ENCODE measurements around the gene TDRD10. TPM values are rescaled to one million over a fixed set of nuclear protein-coding genes. Genes with fewer than 3 reads are reported as not detected.

Gene TDRD10
- total RNA-seq, 1 donor from 2014 or later: 27.8 TPM

DNA sequence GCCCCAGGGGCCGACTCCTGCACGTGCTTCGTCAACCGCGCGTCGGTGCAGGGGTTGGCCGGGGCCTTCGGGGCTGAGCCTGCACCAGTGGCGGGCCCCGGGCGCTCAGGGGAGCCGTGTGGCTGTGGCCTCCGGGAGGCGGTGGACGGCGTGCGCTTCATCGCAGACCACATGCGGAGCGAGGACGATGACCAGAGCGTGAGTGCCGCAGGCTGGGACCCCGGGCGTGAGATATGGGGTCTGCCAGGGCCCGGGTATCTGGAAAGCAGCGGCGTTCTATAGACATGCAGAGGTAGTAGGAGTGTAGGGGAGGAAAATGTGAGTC is 69.9 kb downstream of the TDRD10 start:
- no peak overlapping the region for H3K27ac Mint-ChIP-seq (ENCODE audit: unreplicated experiment)
- TF ChIP-seq, protein P1, sequence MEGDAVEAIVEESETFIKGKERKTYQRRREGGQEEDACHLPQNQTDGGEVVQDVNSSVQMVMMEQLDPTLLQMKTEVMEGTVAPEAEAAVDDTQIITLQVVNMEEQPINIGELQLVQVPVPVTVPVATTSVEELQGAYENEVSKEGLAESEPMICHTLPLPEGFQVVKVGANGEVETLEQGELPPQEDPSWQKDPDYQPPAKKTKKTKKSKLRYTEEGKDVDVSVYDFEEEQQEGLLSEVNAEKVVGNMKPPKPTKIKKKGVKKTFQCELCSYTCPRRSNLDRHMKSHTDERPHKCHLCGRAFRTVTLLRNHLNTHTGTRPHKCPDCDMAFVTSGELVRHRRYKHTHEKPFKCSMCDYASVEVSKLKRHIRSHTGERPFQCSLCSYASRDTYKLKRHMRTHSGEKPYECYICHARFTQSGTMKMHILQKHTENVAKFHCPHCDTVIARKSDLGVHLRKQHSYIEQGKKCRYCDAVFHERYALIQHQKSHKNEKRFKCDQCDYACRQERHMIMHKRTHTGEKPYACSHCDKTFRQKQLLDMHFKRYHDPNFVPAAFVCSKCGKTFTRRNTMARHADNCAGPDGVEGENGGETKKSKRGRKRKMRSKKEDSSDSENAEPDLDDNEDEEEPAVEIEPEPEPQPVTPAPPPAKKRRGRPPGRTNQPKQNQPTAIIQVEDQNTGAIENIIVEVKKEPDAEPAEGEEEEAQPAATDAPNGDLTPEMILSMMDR (IDR thresholded peaks at IDR 0.05; ENCODE audit: unreplicated experiment): no peak
- peaks cover 3% of the 10 kb centered on the region for H3K27me3 Mint-ChIP-seq (ENCODE audit: unreplicated experiment)
- no peak for DNase-seq (ENCODE audit: low spot score)
- H3K4me3 Mint-ChIP-seq (ENCODE audit: unreplicated experiment): no peak overlapping the region
- H3K4me1 Mint-ChIP-seq (ENCODE audit: unreplicated experiment): peaks cover 3% of the 10 kb centered on the region
- no peaks in the 10 kb centered on the region for H3K9me3 Mint-ChIP-seq (ENCODE audit: unreplicated experiment)
- H3K36me3 Mint-ChIP-seq (ENCODE audit: low read depth, unreplicated experiment): peaks cover 4% of the 10 kb centered on the region

DNA sequence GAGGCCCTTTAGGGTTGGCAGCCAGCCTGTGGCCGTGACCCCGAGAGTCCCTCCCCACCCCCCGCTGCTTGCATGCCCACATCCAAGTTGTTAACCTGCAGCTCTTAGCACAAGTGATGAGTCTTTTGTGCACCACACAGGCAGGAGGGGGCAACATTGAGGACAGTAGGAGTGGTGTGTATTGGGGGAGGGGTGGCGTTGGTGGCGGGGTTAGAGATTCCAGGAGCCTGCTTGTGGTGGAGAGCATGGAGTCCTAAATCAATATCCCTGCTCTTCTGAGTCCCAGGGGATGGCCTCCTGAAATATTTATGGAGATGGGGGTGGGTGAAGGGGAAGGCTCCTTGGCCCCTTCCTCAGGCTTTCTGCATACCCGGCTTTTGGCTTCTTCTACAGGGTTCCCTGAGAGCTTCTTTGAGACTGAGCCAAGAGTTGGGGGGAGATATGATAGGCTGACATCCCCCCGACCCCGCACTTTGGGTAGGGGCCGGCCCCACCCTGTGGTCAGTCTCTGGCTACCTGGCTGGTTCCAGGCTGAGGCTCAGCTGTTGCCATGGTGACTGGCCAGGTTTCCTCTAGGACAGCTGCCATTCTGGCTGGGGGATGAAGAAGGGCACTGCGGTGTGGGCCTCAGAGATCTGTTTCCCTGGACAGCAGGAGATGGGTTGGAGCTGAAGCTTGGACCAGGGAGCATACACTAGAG is 70.6 kb downstream of the TDRD10 start:
- TF ChIP-seq, protein P1 (IDR thresholded peaks at IDR 0.05; ENCODE audit: unreplicated experiment): no peak
- peaks cover 4% of the 10 kb centered on the region for H3K36me3 Mint-ChIP-seq (ENCODE audit: low read depth, unreplicated experiment)
- H3K9me3 Mint-ChIP-seq (ENCODE audit: unreplicated experiment): no peaks in the 10 kb centered on the region
- no peak overlapping the region for H3K27ac Mint-ChIP-seq (ENCODE audit: unreplicated experiment)
- H3K27me3 Mint-ChIP-seq (ENCODE audit: unreplicated experiment): peaks cover 4% of the 10 kb centered on the region
- DNase-seq (ENCODE audit: low spot score): no peak
- no peak overlapping the region for H3K4me3 Mint-ChIP-seq (ENCODE audit: unreplicated experiment)
- peaks cover under 1% of the 10 kb centered on the region for H3K4me1 Mint-ChIP-seq (ENCODE audit: unreplicated experiment)

DNA sequence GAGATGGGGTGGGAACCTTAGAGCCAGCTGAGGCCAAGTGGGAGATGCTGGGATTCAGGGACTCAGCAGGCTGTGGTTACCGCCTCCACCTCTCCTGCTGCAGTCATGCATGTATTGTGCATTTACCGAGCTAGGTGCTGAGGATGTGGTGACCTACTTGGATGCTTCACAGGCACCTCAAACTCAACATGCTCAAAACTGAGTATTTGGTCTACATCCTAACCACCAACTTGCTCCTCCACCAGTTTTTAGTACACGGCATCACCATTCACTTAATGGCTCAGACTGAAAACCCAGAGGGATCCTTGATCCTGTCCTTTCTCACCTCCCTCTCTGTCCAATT is 71.1 kb downstream of the TDRD10 start:
- no peak overlapping the region for H3K27ac Mint-ChIP-seq (ENCODE audit: unreplicated experiment)

DNA sequence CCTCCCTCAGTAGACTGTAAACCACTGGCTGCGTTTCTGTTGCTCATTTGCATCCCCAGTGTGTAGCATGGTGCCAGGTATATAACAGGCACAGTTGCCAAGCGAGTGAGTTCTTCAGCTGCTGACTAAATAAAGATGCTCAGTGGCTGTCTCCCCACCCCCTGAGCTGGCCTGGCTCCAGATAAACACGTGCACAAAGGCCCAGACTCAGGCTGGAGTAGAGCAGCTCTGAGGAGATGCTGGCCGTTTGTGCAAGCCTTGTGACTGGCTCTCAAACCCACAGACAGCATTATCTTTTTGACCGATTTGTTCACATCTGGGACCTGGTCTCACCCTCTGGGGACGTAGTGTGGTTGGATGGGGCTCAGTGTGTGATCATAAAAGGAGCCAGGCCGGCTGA is 72.7 kb downstream of the TDRD10 start:
- no peak overlapping the region for H3K27ac Mint-ChIP-seq (ENCODE audit: unreplicated experiment)

More for the DNA sequence above, 71.1 kb downstream of the TDRD10 start:
- Mint-ChIP-seq H3K4me3 (ENCODE audit: unreplicated experiment) (no peak overlapping the region), H3K4me1 (ENCODE audit: unreplicated experiment) (peaks cover 3% of the 10 kb centered on the region), H3K27me3 (ENCODE audit: unreplicated experiment) (peaks cover 4% of the 10 kb centered on the region), H3K36me3 (ENCODE audit: low read depth, unreplicated experiment) (peaks cover 4% of the 10 kb centered on the region), H3K9me3 (ENCODE audit: unreplicated experiment) (no peaks in the 10 kb centered on the region)
- TF ChIP-seq, protein P1 (IDR thresholded peaks at IDR 0.05; ENCODE audit: unreplicated experiment): no peak
- no peak for DNase-seq (ENCODE audit: low spot score)

More for the DNA sequence above, 72.7 kb downstream of the TDRD10 start:
- no peaks in the 10 kb centered on the region for H3K9me3 Mint-ChIP-seq (ENCODE audit: unreplicated experiment)
- TF ChIP-seq, protein P1 (IDR thresholded peaks at IDR 0.05; ENCODE audit: unreplicated experiment): no peak
- H3K4me1 Mint-ChIP-seq (ENCODE audit: unreplicated experiment): peaks cover 14% of the 10 kb centered on the region
- DNase-seq (ENCODE audit: low spot score): no peak
- no peak overlapping the region for H3K4me3 Mint-ChIP-seq (ENCODE audit: unreplicated experiment)
- H3K27me3 Mint-ChIP-seq (ENCODE audit: unreplicated experiment): peaks cover 14% of the 10 kb centered on the region
- peaks cover 18% of the 10 kb centered on the region for H3K36me3 Mint-ChIP-seq (ENCODE audit: low read depth, unreplicated experiment)

Measured in endothelial cell (in vitro differentiated cells).